ENCODE data around the gene PCSK4. TPM values are rescaled to one million over a fixed set of nuclear protein-coding genes. Genes with fewer than 3 reads are reported as not detected.
A peak's percentile ranks its signal among the peaks of the same experiment; 100 is the strongest.

Gene PCSK4
- total RNA-seq, 1 experiment from 2014 or later = 0.96 TPM

DNA sequence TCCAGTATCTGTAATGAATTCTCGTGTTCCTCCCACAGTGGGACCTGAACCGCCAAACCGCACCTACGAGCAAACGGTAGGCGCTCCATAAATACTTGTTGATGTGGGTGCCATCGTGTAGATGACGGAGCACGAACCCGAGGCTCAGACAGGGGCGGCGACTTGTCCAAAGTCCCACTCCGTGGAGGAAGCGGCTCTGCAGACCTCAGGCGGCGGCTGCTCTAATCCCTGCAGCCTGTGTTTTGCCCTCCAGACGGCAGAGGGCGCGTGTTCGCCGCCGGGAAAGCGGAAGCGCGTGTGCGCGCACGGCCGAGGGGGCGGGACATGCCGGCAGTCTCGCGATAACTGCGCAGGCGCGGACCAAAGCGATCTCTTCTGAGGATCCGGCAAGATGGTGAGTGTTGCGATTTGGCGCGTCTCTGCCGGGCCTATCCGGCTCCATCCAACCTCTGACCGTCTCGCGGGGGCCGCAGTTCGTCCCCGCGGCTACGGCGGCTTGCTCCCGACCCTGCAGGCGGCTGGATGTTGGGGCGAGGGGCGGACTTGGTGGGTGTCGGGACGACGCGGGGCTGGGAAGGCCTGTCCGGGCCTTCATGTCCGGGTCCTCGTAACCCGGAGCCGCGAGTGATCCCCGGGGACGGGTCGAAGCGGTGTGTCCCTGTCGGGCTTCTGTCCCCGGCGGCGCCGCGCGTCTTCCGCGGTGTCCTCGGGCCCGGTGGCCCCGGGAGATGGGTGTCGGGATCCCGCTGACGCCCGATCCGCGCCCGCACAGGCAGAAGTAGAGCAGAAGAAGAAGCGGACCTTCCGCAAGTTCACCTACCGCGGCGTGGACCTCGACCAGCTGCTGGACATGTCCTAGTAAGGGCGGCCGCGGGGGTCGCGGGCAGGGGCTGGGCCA, 51.9 kb downstream of the PCSK4 start, which contains the start of gene RPS15:
TSS of gene RPS15 (plus strand) at position 362 of the 898 bp plus-strand sequence. CDS start at position 392, 30 bp downstream.
- DNase-seq (ENCODE audit: low read depth) = peak; percentile 86

GRCh38 chr19:1437609-1438008, 52.5 kb downstream of the PCSK4 start:
- no peak for DNase-seq (ENCODE audit: low read depth)

- no peak for DNase-seq (ENCODE audit: low read depth)
These were observed 54.7 kb downstream of the PCSK4 start for GRCh38 chr19:1435378-1435989.

DNA sequence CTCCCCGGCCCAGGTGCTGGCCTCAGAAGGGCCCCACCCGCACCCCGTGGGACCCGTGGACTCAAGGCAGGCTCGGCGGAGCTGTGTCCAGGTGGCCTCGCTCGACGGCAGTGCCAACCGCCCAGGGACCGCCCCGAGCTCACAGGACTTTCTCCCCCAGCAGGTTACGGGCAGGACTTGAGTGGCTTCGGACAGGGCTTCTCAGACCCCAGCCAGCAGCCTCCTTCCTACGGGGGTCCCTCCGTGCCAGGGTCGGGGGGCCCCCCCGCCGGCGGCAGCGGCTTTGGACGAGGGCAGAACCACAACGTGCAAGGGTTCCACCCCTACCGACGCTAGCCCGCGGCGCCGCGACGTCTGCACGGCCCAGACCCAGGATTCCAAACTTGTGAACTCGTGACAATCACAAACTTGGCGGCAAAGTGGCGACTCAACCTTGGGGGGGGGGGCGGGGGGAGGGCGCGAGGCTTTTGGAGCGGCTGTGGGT, 55.5 kb downstream of the PCSK4 start:
- DNase-seq (ENCODE audit: low read depth) = no peak

DNA sequence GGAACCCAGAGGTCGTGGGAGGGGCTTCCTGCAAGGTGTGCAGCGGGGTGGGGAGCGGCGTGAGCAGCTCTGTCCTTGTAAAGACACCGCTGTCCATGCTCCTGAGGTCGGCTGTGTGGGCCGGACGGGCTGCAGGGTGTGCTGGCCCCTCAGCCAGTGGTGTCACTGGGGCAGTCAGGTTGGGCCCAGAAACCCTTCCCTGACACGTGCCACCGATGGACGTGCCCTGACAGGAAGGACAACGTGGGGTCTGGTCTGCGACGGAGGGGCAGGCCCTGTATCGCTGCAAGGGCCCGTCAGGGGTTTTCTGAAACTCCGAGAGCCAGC, 56.1 kb downstream of the PCSK4 start:
- DNase-seq (ENCODE audit: low read depth) = no peak

- DNase-seq (ENCODE audit: low read depth) = no peak
These were observed 56.8 kb downstream of the PCSK4 start for GRCh38 chr19:1433119-1434039.

DNA sequence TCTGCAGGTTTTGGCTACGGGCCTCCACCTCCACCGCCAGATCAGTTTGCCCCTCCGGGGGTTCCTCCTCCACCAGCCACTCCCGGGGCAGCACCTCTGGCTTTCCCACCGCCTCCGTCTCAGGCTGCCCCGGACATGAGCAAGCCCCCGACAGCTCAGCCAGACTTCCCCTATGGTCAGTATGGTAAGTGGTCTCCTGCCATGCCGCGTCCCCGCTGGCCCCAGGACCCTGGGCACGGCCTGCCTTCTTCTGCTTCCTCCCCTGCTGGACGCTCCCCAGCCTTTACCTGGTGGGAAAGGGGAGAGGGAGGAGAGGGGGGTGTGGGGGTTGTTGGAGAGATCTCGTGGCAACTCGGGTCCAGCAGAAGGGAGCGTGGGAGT, 57.7 kb downstream of the PCSK4 start:
- no peak for DNase-seq (ENCODE audit: low read depth)

DNA sequence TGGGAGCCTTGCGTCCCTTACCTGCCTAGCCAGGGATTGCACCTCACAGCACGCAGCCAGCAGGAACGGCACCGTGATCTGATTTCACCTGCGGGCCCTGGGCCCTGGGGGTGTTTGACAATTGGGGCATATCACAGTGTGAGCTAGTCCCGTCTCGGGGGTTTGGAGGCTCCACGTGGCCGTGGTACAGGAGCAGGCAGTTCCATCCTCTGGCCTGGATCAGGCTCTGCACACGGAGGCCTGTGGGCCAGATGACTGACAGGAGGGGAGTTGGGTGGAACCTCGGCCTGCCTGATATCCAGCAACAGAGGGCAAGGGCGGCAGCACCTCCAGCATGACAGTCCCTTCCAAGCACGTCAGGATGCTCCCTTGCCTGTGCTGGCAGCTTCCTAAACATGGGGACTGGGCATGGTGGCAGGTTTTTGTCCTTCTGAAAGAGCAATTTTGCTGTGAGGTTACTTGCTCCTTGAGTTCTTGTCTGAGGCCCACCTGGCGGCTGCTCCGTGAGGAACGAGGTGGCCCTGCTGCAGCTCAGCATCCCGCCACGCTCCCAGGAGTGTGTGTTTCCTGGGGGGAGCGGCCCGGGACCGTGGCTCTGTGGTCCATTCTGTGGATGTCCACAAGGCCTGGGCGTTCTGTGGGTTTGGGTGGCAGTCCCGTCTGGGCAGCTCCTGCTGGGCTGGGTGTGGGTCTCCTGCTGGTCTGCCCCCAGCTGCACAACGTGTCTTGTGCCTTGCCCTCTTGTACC, 58.2 kb downstream of the PCSK4 start:
- DNase-seq (ENCODE audit: low read depth) = no peak

Other genes with a start within 250 kb of the PCSK4 start
- gene ATP5F1D, start 248.6 kb downstream of the PCSK4 start, total RNA-seq (2014; rRNA removed; shearing (Covaris generic)) = 45.0 and 69.8 TPM in 2 replicates
- gene MIDN, start 241.8 kb downstream of the PCSK4 start, total RNA-seq (2014; rRNA removed; shearing (Covaris generic)) = 4.5 and 11.0 TPM in 2 replicates
- gene CIRBP, start 221.0 kb downstream of the PCSK4 start, total RNA-seq (2014; rRNA removed; shearing (Covaris generic)) = 115 and 145 TPM in 2 replicates
- gene FAM174C, start 214.8 kb downstream of the PCSK4 start, total RNA-seq (2014; rRNA removed; shearing (Covaris generic)) = 108 and 128 TPM in 2 replicates
- gene EFNA2, start 204.5 kb downstream of the PCSK4 start, total RNA-seq (2014; rRNA removed; shearing (Covaris generic)) = not detected in 2 replicates
- gene NDUFS7, start 106.4 kb downstream of the PCSK4 start, total RNA-seq (2014; rRNA removed; shearing (Covaris generic)) = 119 and 150 TPM in 2 replicates
- gene GAMT, start 88.8 kb downstream of the PCSK4 start, total RNA-seq (2014; rRNA removed; shearing (Covaris generic)) = 33.2 and 37.7 TPM in 2 replicates
- 87.7 and 97.6 TPM in 2 replicates for gene DAZAP1, start 82.8 kb downstream of the PCSK4 start, total RNA-seq (2014; rRNA removed; shearing (Covaris generic))
- gene RPS15, start 52.0 kb downstream of the PCSK4 start, total RNA-seq (2014; rRNA removed; shearing (Covaris generic)) = 1,527 and 2,021 TPM in 2 replicates
- 0.49 TPM in 1 of 2 replicates, not detected in the other for gene APC2, start 40.2 kb downstream of the PCSK4 start, total RNA-seq (2014; rRNA removed; shearing (Covaris generic))
- gene C19orf25, start 11.1 kb downstream of the PCSK4 start, total RNA-seq (2014; rRNA removed; shearing (Covaris generic)) = 35.6 and 47.7 TPM in 2 replicates
- gene REEP6, start 831 bp upstream of the PCSK4 start, total RNA-seq (2014; rRNA removed; shearing (Covaris generic)) = 5.2 and 6.3 TPM in 2 replicates
- gene ADAMTSL5, start 22.7 kb upstream of the PCSK4 start, total RNA-seq (2014; rRNA removed; shearing (Covaris generic)) = 0.84 and 3.7 TPM in 2 replicates
- gene PLK5, start 33.7 kb upstream of the PCSK4 start, total RNA-seq (2014; rRNA removed; shearing (Covaris generic)) = not detected in 2 replicates
- 16.5 and 48.0 TPM in 2 replicates for gene MEX3D, start 78.0 kb upstream of the PCSK4 start, total RNA-seq (2014; rRNA removed; shearing (Covaris generic))
- gene MBD3, start 102.5 kb upstream of the PCSK4 start, total RNA-seq (2014; rRNA removed; shearing (Covaris generic)) = 64.9 and 116 TPM in 2 replicates
- 87.1 and 105 TPM in 2 replicates for gene UQCR11, start 115.1 kb upstream of the PCSK4 start, total RNA-seq (2014; rRNA removed; shearing (Covaris generic))
- gene TCF3, start 162.3 kb upstream of the PCSK4 start, total RNA-seq (2014; rRNA removed; shearing (Covaris generic)) = 38.1 and 90.7 TPM in 2 replicates

Data from M059J (cell line).